Measurements from ENCODE around the gene GGACT.
"Not testable (repeated sequence)": the region's sequence is repeated elsewhere in the genome, so short reads cannot be mapped to it uniquely, and the experiment has no call there.

Gene GGACT

DNA sequence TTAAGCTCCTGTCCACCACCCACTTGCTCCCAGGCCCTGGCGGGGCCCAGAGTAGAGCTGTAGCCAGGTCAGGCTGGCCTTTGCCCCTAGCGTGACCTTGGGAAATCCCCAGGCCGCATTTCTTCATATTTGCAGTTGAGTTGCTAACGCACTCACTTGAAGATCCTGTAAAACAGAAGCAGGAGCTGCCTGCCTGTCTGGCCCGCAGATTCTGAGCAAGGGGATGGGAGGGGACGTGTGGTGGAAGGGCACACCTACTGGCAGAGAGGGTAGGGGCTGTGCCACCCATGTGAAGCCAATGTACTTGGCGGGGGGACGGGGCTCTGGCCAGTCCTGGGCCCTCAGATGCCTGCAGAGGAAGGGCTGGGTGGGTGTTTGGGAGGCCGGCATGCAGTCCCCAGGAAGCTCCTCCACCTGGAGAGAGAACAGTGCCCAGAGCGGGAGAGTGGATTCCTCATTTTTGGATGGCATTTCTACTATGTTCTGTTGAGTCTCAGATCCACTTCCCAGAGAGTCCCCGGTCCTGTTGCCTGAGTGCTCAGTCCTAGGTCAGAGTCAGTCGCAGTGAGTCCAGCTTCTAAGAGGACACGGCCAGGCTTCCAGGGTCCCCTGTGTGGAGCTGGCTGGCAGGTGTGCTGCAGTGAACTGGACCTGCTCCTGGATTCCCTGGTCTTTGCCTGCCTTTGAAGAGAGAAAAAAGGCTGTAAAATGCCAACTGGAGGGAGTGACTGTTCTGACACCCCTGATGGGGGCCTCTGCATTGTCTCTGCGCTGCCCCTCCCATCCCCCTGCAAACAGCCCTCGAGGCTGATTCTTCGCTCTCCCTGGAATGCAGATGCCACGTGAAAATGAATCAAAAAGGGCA, 62.9 kb downstream of the GGACT start:
- H3K36me3 ChIP-seq (ENCODE audit: insufficient read depth, low read length): peaks cover 4% of the 10 kb centered on the region
- H3K9ac ChIP-seq (ENCODE audit: low read depth, low read length): no peak overlapping the region

DNA sequence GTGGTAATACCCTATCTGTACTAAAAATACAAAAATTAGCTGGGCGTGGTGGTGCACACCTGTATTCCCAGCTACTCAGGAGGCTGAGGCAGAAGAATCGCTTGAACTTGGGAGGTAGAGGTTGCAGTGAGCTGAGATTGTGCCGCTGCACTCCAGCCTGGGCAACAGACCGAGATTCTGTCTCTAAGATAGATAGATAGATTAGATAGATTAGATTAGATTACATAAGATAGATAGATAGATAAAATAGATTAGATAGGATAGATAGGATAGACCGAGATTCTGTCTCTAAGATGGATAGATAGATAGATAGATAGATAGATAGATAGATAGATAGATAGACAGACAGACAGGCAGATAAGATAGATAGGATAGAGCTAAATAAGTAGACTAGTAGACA, 63.9 kb downstream of the GGACT start:
- not testable (repeated sequence) for H3K9ac ChIP-seq (ENCODE audit: low read depth, low read length); H3K27me3 ChIP-seq (ENCODE audit: control insufficient read depth, insufficient read depth, low read length); H3K4me3 ChIP-seq (ENCODE audit: low read length); H3K4me2 ChIP-seq (ENCODE audit: low read length); H3K4me1 ChIP-seq (ENCODE audit: control insufficient read depth, insufficient read depth, low read length); H3K9me3 ChIP-seq (replicated peaks; ENCODE audit: low read length); H3K36me3 ChIP-seq (ENCODE audit: insufficient read depth, low read length)

More for the DNA sequence above, 62.9 kb downstream of the GGACT start:
- Histone ChIP-seq H3K9me3 (replicated peaks; ENCODE audit: low read length) (no peaks in the 10 kb centered on the region), H3K4me1 (ENCODE audit: control insufficient read depth, insufficient read depth, low read length) (peaks cover 5% of the 10 kb centered on the region), H3K4me3 (ENCODE audit: low read length) (no peak overlapping the region), H3K4me2 (ENCODE audit: low read length) (no peak overlapping the region), H3K27me3 (ENCODE audit: control insufficient read depth, insufficient read depth, low read length) (no peaks in the 10 kb centered on the region)

DNA sequence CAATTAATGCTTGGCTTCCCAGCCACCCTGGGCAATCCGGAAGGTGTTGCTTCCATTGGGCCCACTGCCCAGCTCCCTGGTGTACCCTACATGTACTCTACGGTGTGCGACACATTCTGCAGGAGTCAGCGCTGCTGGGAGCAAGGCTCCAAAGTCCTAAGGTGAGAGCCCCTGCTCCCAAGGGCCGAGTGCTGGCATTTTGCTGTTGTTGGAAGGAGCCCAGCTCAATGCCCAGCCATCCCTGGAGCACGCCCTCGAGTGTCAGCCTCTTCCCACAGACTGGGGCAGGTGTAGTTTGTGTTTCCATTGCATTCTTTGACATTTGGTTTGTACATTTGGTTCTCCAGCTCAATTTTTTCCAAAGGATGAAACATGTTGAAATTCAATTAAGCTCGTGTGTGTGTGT, 64.6 kb downstream of the GGACT start:
- Histone ChIP-seq H3K9ac (ENCODE audit: low read depth, low read length) (no peak overlapping the region), H3K4me1 (ENCODE audit: control insufficient read depth, insufficient read depth, low read length) (no peaks in the 10 kb centered on the region), H3K4me3 (ENCODE audit: low read length) (no peak overlapping the region), H3K36me3 (ENCODE audit: insufficient read depth, low read length) (no peaks in the 10 kb centered on the region), H3K4me2 (ENCODE audit: low read length) (no peak overlapping the region), H3K9me3 (replicated peaks; ENCODE audit: low read length) (no peaks in the 10 kb centered on the region), H3K27me3 (ENCODE audit: control insufficient read depth, insufficient read depth, low read length) (no peaks in the 10 kb centered on the region)

DNA sequence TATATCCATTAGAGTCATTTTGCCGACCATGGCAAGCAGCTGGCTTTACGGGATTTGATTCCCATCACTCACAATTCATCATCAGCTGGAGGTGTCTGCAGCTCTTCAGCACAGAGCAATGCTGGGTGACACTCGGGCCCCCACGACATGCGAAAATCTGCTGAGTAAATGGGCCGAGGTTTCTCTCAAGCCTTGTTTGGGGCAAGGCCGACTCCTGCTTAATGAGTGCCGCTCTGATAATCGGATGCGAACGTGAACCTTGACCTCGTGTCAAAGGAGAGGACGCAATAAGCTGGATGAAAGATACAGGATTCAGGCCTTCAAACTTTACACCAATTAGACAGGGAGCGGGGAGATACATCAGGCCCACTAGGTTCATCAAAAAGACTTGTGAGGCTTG, 65.2 kb downstream of the GGACT start:
- H3K4me1 ChIP-seq (ENCODE audit: control insufficient read depth, insufficient read depth, low read length): no peaks in the 10 kb centered on the region

DNA sequence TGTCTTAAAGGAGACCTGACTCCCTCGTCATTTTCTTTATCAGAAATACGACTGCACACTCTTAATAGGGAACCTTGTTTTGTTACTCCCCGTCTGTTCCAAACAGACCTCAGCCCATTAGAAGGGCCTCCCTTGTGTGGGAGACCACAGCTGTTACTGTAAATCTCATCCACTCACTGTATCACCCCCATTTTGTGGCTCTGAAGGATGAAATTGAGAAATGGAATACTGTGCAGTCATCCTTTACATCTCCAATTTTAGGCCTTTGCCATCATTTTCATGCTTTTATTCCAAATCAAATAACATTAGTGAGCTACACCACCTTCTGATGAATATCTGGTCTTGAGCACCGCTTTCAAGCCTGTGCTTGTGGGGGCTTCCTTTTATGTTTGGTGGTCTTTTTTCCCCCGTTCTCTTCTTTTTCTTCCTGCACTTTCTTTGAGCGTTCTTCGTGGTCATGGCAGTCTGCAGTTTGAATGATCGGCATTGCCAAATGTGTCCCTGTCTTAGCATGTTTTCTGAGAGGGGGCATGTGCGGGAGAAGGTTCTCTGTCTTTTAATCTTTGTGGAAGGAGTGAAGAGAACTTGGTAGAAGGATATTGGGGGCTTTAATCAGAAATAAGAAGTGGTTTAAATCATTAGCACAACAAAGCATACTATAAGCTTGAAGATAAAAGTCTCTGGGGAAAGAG, 65.8 kb downstream of the GGACT start:
- no peaks in the 10 kb centered on the region for H3K9me3 ChIP-seq (replicated peaks; ENCODE audit: low read length)
- H3K4me3 ChIP-seq (ENCODE audit: low read length): no peak overlapping the region
- no peaks in the 10 kb centered on the region for H3K27me3 ChIP-seq (ENCODE audit: control insufficient read depth, insufficient read depth, low read length)
- H3K36me3 ChIP-seq (ENCODE audit: insufficient read depth, low read length): no peaks in the 10 kb centered on the region
- H3K4me1 ChIP-seq (ENCODE audit: control insufficient read depth, insufficient read depth, low read length): no peaks in the 10 kb centered on the region
- no peak overlapping the region for H3K4me2 ChIP-seq (ENCODE audit: low read length)
- no peak overlapping the region for H3K9ac ChIP-seq (ENCODE audit: low read depth, low read length)

More for the DNA sequence above, 65.2 kb downstream of the GGACT start:
- Histone ChIP-seq H3K27me3 (ENCODE audit: control insufficient read depth, insufficient read depth, low read length) (no peaks in the 10 kb centered on the region), H3K36me3 (ENCODE audit: insufficient read depth, low read length) (no peaks in the 10 kb centered on the region), H3K9me3 (replicated peaks; ENCODE audit: low read length) (no peaks in the 10 kb centered on the region), H3K9ac (ENCODE audit: low read depth, low read length) (no peak overlapping the region), H3K4me3 (ENCODE audit: low read length) (no peak overlapping the region), H3K4me2 (ENCODE audit: low read length) (no peak overlapping the region)

DNA sequence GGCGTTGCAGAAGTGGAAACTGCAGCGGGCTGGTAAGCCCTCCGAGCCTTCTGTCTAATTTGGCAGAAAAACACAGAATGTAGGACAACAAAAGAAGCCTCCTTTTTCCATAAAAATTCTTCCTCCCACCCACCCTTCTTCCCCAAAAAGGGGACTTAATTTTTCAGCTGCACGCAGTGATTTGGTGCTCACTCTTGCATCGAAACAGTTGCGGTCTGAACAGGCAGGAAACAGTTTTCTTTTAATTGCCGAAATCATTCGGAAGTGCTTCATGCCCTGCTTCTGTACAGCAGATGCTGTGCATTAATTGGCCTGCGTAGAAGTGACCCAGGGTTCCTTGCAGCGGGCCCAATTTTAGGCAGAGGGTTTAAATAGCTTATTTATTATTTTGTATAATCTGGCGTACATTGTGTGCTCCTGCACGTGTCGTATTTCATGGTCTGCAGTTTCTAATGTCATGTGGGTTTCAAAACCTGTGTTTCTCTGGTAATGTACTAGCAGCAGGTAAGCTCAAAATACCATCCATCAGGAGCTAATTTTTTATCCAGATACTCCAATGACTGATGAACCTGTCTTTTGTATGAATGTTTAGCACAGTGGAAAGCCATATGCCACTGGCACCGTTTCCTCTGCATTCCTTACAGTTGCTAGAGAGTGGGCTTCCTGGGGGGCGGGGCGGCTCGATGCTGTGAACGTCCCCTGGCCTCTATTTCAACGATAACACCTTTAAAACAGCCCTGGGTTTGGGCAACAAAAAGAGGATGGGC, 66.6 kb downstream of the GGACT start:
- no peak overlapping the region for H3K4me3 ChIP-seq (ENCODE audit: low read length)
- H3K27me3 ChIP-seq (ENCODE audit: control insufficient read depth, insufficient read depth, low read length): no peaks in the 10 kb centered on the region
- H3K4me2 ChIP-seq (ENCODE audit: low read length): no peak overlapping the region
- no peaks in the 10 kb centered on the region for H3K9me3 ChIP-seq (replicated peaks; ENCODE audit: low read length)
- H3K36me3 ChIP-seq (ENCODE audit: insufficient read depth, low read length): no peaks in the 10 kb centered on the region
- H3K9ac ChIP-seq (ENCODE audit: low read depth, low read length): no peak overlapping the region
- no peaks in the 10 kb centered on the region for H3K4me1 ChIP-seq (ENCODE audit: control insufficient read depth, insufficient read depth, low read length)

DNA sequence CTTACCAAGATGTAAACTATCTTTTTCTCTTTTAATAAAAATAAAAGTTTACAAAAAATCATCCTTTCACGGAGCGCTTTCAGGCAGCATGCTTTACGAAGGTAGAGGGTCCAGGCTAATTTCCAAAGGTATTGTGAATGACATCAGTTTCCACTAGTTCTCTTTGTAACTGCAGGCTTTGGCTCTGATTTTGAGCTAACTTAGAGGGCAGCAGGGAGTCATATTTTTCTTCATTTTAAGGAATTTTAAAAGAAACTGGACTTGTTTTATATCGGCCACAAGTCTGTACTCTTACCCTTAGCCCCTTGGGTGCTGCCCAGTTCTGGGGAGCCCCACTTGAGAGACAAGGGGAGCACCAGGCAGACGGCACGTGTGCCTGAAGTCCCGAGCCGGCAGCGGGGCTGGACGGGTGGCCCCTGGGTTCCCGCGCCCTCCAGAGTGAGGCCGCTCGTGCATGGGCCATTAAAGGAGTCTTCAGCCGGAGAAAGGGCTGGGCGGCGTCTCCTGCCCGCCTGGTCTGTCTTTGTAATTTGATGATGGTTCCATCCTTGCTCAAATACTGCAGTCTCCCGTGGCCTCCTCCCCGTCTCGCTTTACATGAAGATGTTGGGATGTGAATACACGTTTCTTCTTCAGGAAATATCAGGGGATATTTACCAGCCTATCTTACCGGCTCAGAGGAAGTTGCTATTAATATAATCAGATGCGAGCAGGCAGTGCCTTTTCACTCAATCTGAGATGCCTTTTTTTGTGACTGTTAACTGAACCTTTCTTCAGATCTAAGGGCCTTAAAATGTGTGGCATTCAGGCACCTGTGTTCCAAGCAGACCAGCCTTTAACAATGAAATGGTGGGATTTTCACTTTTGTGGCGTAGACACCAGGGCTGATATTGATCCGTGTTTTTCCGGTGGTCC, 67.4 kb downstream of the GGACT start:
- H3K4me2 ChIP-seq (ENCODE audit: low read length): no peak overlapping the region
- no peaks in the 10 kb centered on the region for H3K36me3 ChIP-seq (ENCODE audit: insufficient read depth, low read length)
- H3K4me1 ChIP-seq (ENCODE audit: control insufficient read depth, insufficient read depth, low read length): no peaks in the 10 kb centered on the region
- no peaks in the 10 kb centered on the region for H3K27me3 ChIP-seq (ENCODE audit: control insufficient read depth, insufficient read depth, low read length)
- H3K9ac ChIP-seq (ENCODE audit: low read depth, low read length): no peak overlapping the region
- H3K9me3 ChIP-seq (replicated peaks; ENCODE audit: low read length): no peaks in the 10 kb centered on the region
- no peak overlapping the region for H3K4me3 ChIP-seq (ENCODE audit: low read length)

DNA sequence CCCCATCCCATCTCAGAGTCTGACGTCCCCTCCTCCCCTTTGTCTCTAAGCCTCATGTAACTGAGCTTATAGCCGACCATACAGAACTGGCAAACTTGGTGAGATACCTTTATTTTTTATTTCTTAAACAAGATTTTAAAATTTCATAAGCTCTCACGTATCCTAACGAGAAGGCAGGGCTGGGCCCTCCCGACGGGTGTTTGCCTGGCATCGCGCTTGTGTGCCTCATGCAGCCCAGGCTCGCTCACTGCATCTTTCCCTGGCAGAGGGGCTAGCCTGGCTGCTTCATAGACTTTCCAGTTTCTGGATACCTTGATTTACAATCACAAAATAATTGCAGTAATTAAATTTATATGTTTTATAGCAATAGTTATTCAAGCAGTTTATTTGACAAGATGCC, 69.0 kb downstream of the GGACT start:
- Histone ChIP-seq H3K4me2 (ENCODE audit: low read length) (no peak overlapping the region), H3K9me3 (replicated peaks; ENCODE audit: low read length) (no peaks in the 10 kb centered on the region), H3K4me1 (ENCODE audit: control insufficient read depth, insufficient read depth, low read length) (peaks cover 1% of the 10 kb centered on the region), H3K4me3 (ENCODE audit: low read length) (no peak overlapping the region), H3K27me3 (ENCODE audit: control insufficient read depth, insufficient read depth, low read length) (no peaks in the 10 kb centered on the region), H3K9ac (ENCODE audit: low read depth, low read length) (no peak overlapping the region), H3K36me3 (ENCODE audit: insufficient read depth, low read length) (no peaks in the 10 kb centered on the region)

DNA sequence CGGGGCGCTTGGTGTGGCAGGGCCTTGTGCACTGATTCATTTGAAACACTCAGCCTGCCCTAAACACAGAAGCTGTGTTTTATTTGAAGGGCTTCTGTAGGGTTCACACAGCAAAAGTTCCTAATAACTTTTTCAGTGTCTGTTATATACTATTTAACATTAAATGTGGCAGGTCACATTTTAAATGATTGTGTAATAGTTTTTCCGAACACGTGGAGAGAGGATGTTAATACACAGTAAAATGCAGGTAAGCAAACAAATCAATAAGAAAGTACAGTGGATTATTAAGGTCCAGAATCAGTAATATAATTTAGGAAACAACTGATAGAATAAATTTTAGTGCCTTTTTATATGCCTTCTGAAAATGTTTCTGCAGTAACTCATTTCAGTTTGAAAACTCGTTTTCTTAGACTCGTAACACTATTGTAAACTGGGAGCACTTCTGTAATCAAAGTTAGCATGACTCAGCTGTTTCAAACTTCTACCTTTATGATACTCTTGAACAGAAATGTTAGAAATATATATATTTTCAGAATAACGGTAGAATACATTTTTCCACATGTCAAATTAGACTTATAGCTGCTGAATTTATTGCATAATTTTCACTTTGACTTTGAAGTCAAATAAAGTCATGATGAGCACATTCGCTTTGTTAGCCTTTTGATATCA, 70.1 kb downstream of the GGACT start:
- H3K9ac ChIP-seq (ENCODE audit: low read depth, low read length): no peak overlapping the region
- peaks cover 11% of the 10 kb centered on the region for H3K4me1 ChIP-seq (ENCODE audit: control insufficient read depth, insufficient read depth, low read length)
- no peaks in the 10 kb centered on the region for H3K36me3 ChIP-seq (ENCODE audit: insufficient read depth, low read length)
- no peaks in the 10 kb centered on the region for H3K27me3 ChIP-seq (ENCODE audit: control insufficient read depth, insufficient read depth, low read length)
- no peaks in the 10 kb centered on the region for H3K9me3 ChIP-seq (replicated peaks; ENCODE audit: low read length)
- H3K4me2 ChIP-seq (ENCODE audit: low read length): no peak overlapping the region
- H3K4me3 ChIP-seq (ENCODE audit: low read length): no peak overlapping the region

DNA sequence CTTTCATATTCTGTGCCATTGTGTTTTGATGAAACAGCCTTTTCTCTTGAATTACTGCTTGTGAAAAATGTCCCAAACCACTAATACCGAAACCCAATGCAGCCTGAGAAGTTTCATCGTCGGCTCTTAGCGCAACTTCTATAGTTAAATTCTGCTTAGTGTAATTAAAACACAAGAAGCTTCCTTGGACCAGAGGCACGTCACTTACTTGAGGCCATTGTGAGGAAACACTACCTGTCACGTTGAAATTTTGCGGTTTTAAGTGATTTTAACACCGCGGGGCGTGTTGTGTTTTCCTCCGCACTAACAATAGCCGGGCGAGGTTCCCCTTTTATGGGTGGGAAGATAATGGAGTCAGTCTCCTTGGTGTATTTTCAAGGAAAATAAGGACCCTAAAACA, 70.9 kb downstream of the GGACT start:
- Histone ChIP-seq H3K9ac (ENCODE audit: low read depth, low read length) (no peak overlapping the region), H3K9me3 (replicated peaks; ENCODE audit: low read length) (no peaks in the 10 kb centered on the region), H3K4me2 (ENCODE audit: low read length) (no peak overlapping the region), H3K27me3 (ENCODE audit: control insufficient read depth, insufficient read depth, low read length) (no peaks in the 10 kb centered on the region), H3K4me3 (ENCODE audit: low read length) (no peak overlapping the region), H3K36me3 (ENCODE audit: insufficient read depth, low read length) (no peaks in the 10 kb centered on the region), H3K4me1 (ENCODE audit: control insufficient read depth, insufficient read depth, low read length) (peaks cover 12% of the 10 kb centered on the region)

Measured in skeletal muscle satellite cell (primary cell).